WI38 (cell line): ENCODE data around the gene COL5A1.

Experiments used
- H3K4me3 ChIP-seq: 2 replicates; pipeline ENCODE4 v1.5.1; 2011; ENCODE audit warnings: low read depth, mild to moderate bottlenecking, control low read depth, low read length
- TF ChIP-seq, protein P1 (sequence below): IDR thresholded peaks from 2 replicates; pipeline ENCODE4 v1.5.1; 2012; ENCODE audit warnings: low read depth, mild to moderate bottlenecking, control low read depth, low read length

COL5A1 gene

DNA sequence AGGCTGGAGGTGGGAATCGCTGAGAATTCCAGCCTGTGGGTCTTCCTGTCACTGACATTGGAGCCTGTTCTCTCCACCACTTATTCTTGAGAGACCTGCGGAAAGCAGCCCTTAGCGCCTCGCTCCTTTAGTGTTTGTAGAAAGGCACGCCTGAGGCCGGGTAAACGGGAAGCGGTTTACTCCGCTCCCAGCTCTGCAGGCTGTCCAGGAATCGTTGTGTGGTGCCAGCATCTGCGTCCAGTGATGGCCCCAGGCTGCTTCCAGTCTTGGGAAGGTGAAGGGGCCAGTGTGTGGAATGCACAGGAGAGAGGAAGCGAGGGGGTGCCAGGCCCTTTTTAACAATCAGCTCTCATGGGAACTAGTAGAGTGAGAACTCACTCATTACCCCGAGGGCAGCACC, 194.4 kb downstream of the COL5A1 start:
- H3K4me3 ChIP-seq = no peak overlapping the region
- TF ChIP-seq, protein P1, sequence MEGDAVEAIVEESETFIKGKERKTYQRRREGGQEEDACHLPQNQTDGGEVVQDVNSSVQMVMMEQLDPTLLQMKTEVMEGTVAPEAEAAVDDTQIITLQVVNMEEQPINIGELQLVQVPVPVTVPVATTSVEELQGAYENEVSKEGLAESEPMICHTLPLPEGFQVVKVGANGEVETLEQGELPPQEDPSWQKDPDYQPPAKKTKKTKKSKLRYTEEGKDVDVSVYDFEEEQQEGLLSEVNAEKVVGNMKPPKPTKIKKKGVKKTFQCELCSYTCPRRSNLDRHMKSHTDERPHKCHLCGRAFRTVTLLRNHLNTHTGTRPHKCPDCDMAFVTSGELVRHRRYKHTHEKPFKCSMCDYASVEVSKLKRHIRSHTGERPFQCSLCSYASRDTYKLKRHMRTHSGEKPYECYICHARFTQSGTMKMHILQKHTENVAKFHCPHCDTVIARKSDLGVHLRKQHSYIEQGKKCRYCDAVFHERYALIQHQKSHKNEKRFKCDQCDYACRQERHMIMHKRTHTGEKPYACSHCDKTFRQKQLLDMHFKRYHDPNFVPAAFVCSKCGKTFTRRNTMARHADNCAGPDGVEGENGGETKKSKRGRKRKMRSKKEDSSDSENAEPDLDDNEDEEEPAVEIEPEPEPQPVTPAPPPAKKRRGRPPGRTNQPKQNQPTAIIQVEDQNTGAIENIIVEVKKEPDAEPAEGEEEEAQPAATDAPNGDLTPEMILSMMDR = no peak

DNA sequence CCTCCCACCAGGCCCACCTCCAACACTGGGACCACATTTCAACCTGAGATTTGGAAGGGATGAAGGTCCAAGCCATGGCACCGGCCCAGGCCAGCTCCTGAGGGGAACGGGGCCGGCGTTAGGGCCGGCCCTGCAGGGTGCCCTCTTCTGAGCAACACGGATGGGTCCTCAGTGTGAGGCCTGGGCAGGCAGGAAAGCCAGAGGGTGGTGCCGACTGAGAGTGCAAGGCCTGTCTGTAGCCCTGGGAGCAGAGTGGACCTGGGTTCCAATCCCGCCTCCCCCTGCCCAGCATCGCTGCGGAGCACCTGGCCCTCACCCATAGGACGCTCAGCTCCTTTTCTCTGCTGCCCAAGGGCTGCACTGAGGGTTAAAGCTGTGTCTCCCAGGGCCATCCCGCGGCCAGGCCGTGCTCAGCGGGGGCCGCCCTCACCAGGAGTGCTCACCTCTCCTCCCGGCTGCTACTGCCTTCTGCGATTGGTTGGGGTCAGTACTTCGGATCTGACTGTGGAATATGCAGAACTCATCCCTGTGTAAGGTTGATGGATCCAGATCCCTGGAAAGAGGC, 194.9 kb downstream of the COL5A1 start:
- H3K4me3 ChIP-seq = no peak overlapping the region
- TF ChIP-seq, protein P1 = no peak

DNA sequence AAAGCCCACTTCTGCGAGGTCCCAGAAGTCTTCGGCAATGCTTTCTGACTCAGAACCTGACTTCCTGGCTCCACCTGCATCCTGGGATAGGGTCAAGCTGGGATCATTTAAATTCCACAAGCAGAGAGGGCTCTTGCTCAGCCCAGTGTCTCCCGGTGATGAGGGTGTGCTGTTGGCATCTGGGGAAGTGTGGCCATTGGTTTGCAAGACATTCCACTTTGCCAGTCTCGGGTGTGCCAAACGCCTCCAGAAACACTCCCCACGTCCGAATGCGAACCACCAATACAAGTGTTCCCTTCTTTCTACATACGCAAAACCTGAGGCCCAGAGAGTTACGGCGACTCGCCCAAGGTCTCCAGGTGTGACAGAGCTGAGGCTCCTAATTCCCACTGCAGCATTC, 195.9 kb downstream of the COL5A1 start:
- TF ChIP-seq, protein P1 = no peak

DNA sequence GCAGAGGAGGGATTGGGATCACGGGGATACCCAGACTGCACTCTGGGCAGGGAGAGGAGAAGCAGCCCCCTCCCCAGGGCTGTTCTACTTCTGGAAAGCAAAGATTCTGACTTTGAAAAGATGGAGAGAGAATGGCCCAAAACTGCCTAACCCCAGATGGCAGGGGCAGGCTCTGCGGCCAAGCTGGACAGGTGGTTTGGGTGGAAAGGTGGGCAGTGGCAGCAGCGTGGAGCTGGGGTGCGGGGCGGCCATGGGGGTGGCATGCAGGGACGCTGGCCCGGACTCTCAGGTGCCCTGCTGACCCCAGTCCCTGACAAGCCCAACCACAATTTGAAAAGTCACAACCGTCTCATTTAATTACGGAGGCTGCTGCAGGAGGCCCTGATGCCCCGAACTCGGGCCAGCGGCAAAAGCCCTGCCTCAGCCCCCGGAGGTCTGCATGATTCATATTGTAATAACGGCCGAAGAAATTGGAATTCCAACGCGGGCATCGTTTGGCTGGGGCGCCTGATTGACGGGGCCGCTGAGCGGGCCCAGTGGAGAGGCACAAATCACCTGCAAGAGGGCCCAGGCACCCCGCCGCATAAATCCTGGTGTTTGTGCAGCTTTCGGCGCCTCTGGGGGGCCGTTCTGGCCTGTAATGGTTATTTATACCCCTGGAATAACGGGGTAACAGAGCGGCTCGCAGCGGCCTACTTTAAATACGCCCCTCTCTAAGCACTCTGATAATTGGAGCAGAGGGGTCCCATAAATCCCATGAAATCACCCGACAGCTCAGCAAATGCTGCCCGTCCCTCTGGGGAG, 197.2 kb downstream of the COL5A1 start:
- TF ChIP-seq, protein P1 = no peak

More for the DNA sequence above, 195.9 kb downstream of the COL5A1 start:
- no peak overlapping the region for H3K4me3 ChIP-seq

DNA sequence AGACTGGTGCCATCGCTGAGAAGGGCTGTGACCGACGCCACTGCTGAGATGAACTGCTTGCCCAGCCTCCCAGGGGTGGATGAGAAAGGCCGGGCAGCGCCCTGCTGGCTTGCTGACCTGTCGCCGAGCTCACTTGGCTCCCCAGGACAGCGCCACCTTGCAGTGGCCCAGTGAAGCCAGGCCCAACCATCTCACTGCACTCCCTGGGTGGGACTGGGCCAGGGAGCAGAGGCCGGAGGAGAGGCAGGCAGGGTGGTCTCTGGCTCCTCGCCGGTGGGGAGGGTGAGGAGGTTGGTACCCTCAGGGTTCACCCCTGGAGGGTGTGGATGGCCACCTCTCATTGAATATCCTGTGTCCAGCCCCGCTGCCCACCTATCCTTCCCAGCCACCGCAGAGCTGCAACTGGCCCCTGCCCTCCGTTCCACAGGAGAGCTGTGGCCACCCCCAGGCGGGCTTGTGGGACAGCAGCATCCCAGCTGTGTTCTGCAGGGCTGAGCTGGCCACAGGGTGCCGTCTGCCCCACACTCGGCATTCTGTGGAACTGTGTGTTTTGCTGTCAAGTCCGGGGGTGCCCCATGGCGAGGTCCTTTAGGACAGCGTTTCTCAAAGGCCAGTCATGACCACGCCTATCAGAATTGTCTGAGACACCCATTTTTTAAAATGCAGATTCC, 198.0 kb downstream of the COL5A1 start:
- no peak overlapping the region for H3K4me3 ChIP-seq
- TF ChIP-seq, protein P1 = no peak

More for the DNA sequence above, 197.2 kb downstream of the COL5A1 start:
- no peak overlapping the region for H3K4me3 ChIP-seq

DNA sequence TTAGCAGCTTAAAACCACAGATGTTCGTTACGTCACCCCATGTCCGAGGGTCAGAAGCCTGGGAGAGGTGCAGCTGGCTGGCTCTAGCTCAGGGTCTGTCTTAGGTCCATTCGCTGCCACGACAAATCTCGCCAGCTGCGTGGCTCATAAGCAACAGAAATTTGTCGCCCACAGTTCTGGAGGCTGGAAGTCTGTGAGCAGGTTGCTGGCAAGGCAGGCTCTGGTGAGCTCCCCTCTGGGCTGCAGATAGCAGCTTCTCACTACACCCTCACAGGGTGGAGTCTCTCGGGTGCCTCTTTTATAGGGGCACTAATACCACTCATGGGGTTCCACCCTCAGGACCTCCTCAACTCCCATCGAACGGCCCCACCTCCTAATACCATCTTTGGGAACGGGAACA, 198.9 kb downstream of the COL5A1 start:
- no peak overlapping the region for H3K4me3 ChIP-seq
- TF ChIP-seq, protein P1 = no peak
